Kidney (tissue), 14 donors: ENCODE measurements around the gene LXN. TPM values are rescaled to one million over a fixed set of nuclear protein-coding genes. Genes with fewer than 3 reads are reported as not detected.

Source experiments
- DNase-seq, 5 donors: peaks; one replicate each; pipeline ENCODE4 v3.0.0-alpha.2; 2013 to 2020
- FAIRE-seq: peaks from 2 replicates; lab custom pipeline; 2012; peaks lifted over from hg19 to GRCh38; lab: Jason Lieb, UNC
- H3K27ac ChIP-seq, 2 donors: one replicate each; pipeline ENCODE4 v1.7.0; 2013; ENCODE audit warnings: low read depth in 2 of 2, low read length in 2 of 2, inconsistent platforms in 1 of 2
- H3K27me3 ChIP-seq: one replicate; pipeline ENCODE4 v1.7.1; 2013; ENCODE audit warnings: low read length, inconsistent platforms; ENCODE audit not compliant: control insufficient read depth, insufficient read depth
- H3K36me3 ChIP-seq, 3 donors: one replicate each; pipeline versions ENCODE4 v1.7.0 to v1.7.1; 2013; ENCODE audit warnings: low read length in 3 of 3, control low read depth in 1 of 3, inconsistent platforms in 1 of 3; ENCODE audit not compliant: insufficient read depth in 3 of 3, control insufficient read depth in 2 of 3
- H3K4me1 ChIP-seq, 3 donors: one replicate each; pipeline versions ENCODE4 v1.7.0 to v1.7.1; 2013; ENCODE audit warnings: low read length in 3 of 3, inconsistent platforms in 1 of 3, low read depth in 1 of 3; ENCODE audit not compliant: control insufficient read depth in 2 of 3, insufficient read depth in 2 of 3
- H3K4me3 ChIP-seq, 3 donors: one replicate each; pipeline versions ENCODE4 v1.7.0 to v1.8.1; 2013; ENCODE audit warnings: low read length in 3 of 3, control low read depth in 1 of 3, inconsistent platforms in 1 of 3
- H3K9ac ChIP-seq, 3 donors: one replicate each; pipeline versions ENCODE4 v1.7.0 to v1.7.1; 2013; ENCODE audit warnings: low read length in 3 of 3, control low read depth in 1 of 3, inconsistent platforms in 1 of 3
- H3K9me3 ChIP-seq, 3 donors: one replicate each; pipeline versions ENCODE4 v1.7.0 to v1.7.1; 2013; ENCODE audit warnings: low read length in 3 of 3, control low read depth in 1 of 3, inconsistent platforms in 1 of 3; ENCODE audit not compliant: control insufficient read depth in 2 of 3, insufficient read depth in 1 of 3
- CTCF ChIP-seq: IDR thresholded peaks from 3 replicates; pipeline ENCODE4 v1.5.1; 2012; ENCODE audit warnings: mild to moderate bottlenecking, moderate library complexity, borderline replicate concordance; ENCODE audit not compliant: insufficient read depth; ENCODE audit errors: extremely low read depth
- intact Hi-C: fragments of 100-400 bp; cut with DNase I; formaldehyde crosslinking; loops from one replicate; pipeline ENCODE4 v1.11.1; 2022
- polyA plus RNA-seq: library from polyadenylated mRNA; stranded (reverse); fragments of 350-450 nt; fragmentation: Illumina TruSeq; extraction: RNeasy Lipid Tissue Mini Kit (QIAGEN cat#74804); gene quantifications from one replicate; pipeline ENCODE4 v1.2.3, GENCODE V29; 2014; ENCODE audit warnings: low read depth, low replicate concordance; ENCODE audit not compliant: insufficient read depth
- total RNA-seq: library from RNA; stranded (reverse); fragmentation: NEBNext Ultra II Directional; extraction: Animal tissue kit (Norgen Biotek cat#: 25700); gene quantifications from one replicate; pipeline ENCODE4 v1.2.1, GENCODE V29; 2021
- donor health status: control.
- donor health status: control.
- donor health status: control.
- donor health status: control.
- donor health status: control.
- donor health status: DM: yes; HTN: yes; CAD: no.
- donor health status: Normal renal cell carcinoma (clear cell type).

The LXN gene
- total and polyA plus RNA-seq, 2 donors from 2014 or later, result 20.6 to 21.6 TPM

GRCh38 chr3:158702815-158703481 is 30.5 kb upstream of the LXN start:
- Histone ChIP-seq H3K27ac (no peak overlapping the region), H3K9me3 (no peaks in the 10 kb centered on the region), H3K27me3 (no peaks in the 10 kb centered on the region), H3K9ac (no peak overlapping the region), H3K4me3 (no peak overlapping the region), H3K4me1 (no peaks in the 10 kb centered on the region), H3K36me3 (no peaks in the 10 kb centered on the region)
- FAIRE-seq (no peak), DNase-seq (no peak)
- no peak for TF ChIP-seq CTCF
- intact Hi-C loops, result no loop called here

- H3K36me3 ChIP-seq, result no peaks in the 10 kb centered on the region
- no peak overlapping the region for H3K9ac ChIP-seq
- H3K9me3 ChIP-seq, result no peaks in the 10 kb centered on the region
- H3K4me1 ChIP-seq, result no peaks in the 10 kb centered on the region
- no peak overlapping the region for H3K27ac ChIP-seq
- no peak for FAIRE-seq
- no peak overlapping the region for H3K4me3 ChIP-seq
- no peak for TF ChIP-seq CTCF
- no peak for DNase-seq
- no peaks in the 10 kb centered on the region for H3K27me3 ChIP-seq
- intact Hi-C loops, result no loop called here
Observed at GRCh38 chr3:158701420-158702065, 29.1 kb upstream of the LXN start.

- Histone ChIP-seq H3K27me3 (no peaks in the 10 kb centered on the region), H3K9ac (no peak overlapping the region), H3K27ac (no peak overlapping the region), H3K36me3 (no peaks in the 10 kb centered on the region), H3K4me3 (no peak overlapping the region), H3K4me1 (no peaks in the 10 kb centered on the region), H3K9me3 (no peaks in the 10 kb centered on the region)
- no peak for FAIRE-seq
- TF ChIP-seq CTCF, result no peak
- no peak for DNase-seq
- intact Hi-C loops, result no loop called here
Observed at GRCh38 chr3:158700559-158700958, 28.1 kb upstream of the LXN start.
